Left lung (tissue), 10 donors: ENCODE results near the gene TXNDC17. TPM values are rescaled to one million over a fixed set of nuclear protein-coding genes. Genes with fewer than 3 reads are reported as not detected.

Source experiments
- ATAC-seq: fragments of 200-7000 bp; cut with Tn5 transposase; one replicate; pipeline ENCODE4 v1.9.1; 2020; ENCODE audit warnings: moderate library complexity
- DNase-seq, 4 donors: peaks; one replicate each; pipeline ENCODE4 v3.0.0-alpha.2; 2013 to 2020
- H3K27ac ChIP-seq, 2 donors: fragments of 200-600 bp; sonication (generic) in 1 of 2; one replicate each; pipeline versions ENCODE4 v1.5.0 to v1.8.0; 2020 to 2021
- H3K27me3 ChIP-seq, 2 donors: fragments of 200-600 bp; sonication (generic) in 1 of 2; one replicate each; pipeline versions ENCODE4 v1.5.0 to v1.8.0; 2020 to 2021
- H3K36me3 ChIP-seq, 2 donors: fragments of 200-600 bp; sonication (generic) in 1 of 2; one replicate each; pipeline versions ENCODE4 v1.5.0 to v1.8.0; 2020 to 2021
- H3K4me1 ChIP-seq, 2 donors: fragments of 200-600 bp; one replicate each; pipeline ENCODE4 v1.8.0; 2021
- H3K4me3 ChIP-seq, 2 donors: fragments of 200-600 bp; sonication (generic) in 1 of 2; one replicate each; pipeline versions ENCODE4 v1.5.0 to v1.8.0; 2020 to 2021; ENCODE audit warnings: mild to moderate bottlenecking in 1 of 2
- H3K9me3 ChIP-seq, 2 donors: fragments of 200-600 bp; sonication (generic) in 1 of 2; one replicate each; pipeline versions ENCODE4 v1.5.0 to v1.8.0; 2020 to 2021
- intact Hi-C, 2 donors: fragments of 100-400 bp; cut with DNase I; formaldehyde crosslinking; loops; one replicate each; pipeline versions ENCODE4 v1.11.2 to v1.14.2; 2022
- polyA plus RNA-seq, 6 donors: library from polyadenylated mRNA; unstranded; fragments of 120-200 nt; gene quantifications; one replicate each; pipeline ENCODE4 v1.2.1, GENCODE V29; 2013; ENCODE audit not compliant: insufficient read length in 6 of 6
- total RNA-seq, 2 donors: library from RNA; stranded (reverse); fragmentation: NEBNext Ultra II Directional; extraction: Animal tissue kit (Norgen Biotek cat#: 25700); gene quantifications; one replicate each; pipeline ENCODE4 v1.2.1, GENCODE V29; 2021
- TF ChIP-seq, protein P1 (sequence below), 2 donors: fragments of 200-600 bp; sonication (generic) in 1 of 2; IDR thresholded peaks; one replicate each; pipeline versions ENCODE4 v1.5.0 to v1.8.0; 2021; ENCODE audit warnings: antibody characterized with exemption in 2 of 2
- donor health status: DM: no; HTN: yes; CAD: no.
- donor health status: DM: no; HTN: no; CAD: no.

The TXNDC17 gene
- total and polyA plus RNA-seq, 8 donors: 78.9 to 102 (median 91.2) TPM

GRCh38 chr17:6596081-6596480, 44.8 kb upstream of the TXNDC17 start:
- no peak for ATAC-seq
- intact Hi-C loops: no loop called here
- Histone ChIP-seq H3K4me3 (no peak overlapping the region), H3K27ac (no peak overlapping the region), H3K9me3 (no peaks in the 10 kb centered on the region), H3K27me3 (no peaks in the 10 kb centered on the region), H3K4me1 (peaks cover 25 to 33% of the 10 kb centered on the region in 2 donors), H3K36me3 (peaks cover 3 to 37% of the 10 kb centered on the region in 2 donors)
- DNase-seq: no peak
- TF ChIP-seq, protein P1, sequence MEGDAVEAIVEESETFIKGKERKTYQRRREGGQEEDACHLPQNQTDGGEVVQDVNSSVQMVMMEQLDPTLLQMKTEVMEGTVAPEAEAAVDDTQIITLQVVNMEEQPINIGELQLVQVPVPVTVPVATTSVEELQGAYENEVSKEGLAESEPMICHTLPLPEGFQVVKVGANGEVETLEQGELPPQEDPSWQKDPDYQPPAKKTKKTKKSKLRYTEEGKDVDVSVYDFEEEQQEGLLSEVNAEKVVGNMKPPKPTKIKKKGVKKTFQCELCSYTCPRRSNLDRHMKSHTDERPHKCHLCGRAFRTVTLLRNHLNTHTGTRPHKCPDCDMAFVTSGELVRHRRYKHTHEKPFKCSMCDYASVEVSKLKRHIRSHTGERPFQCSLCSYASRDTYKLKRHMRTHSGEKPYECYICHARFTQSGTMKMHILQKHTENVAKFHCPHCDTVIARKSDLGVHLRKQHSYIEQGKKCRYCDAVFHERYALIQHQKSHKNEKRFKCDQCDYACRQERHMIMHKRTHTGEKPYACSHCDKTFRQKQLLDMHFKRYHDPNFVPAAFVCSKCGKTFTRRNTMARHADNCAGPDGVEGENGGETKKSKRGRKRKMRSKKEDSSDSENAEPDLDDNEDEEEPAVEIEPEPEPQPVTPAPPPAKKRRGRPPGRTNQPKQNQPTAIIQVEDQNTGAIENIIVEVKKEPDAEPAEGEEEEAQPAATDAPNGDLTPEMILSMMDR (IDR thresholded peaks at IDR 0.05): no peak

- H3K27me3 ChIP-seq: no peaks in the 10 kb centered on the region
- peaks cover 3 to 35% of the 10 kb centered on the region in 2 donors for H3K36me3 ChIP-seq
- peaks cover 23 to 29% of the 10 kb centered on the region in 2 donors for H3K4me1 ChIP-seq
- TF ChIP-seq, protein P1 (IDR thresholded peaks at IDR 0.05): no peak
- ATAC-seq (no peak), DNase-seq (no peak)
- H3K4me3 ChIP-seq: no peak overlapping the region
- intact Hi-C loops: no loop called here
- H3K9me3 ChIP-seq: no peaks in the 10 kb centered on the region
- H3K27ac ChIP-seq: no peak overlapping the region
These were observed 44.3 kb upstream of the TXNDC17 start for GRCh38 chr17:6596511-6596910.

GRCh38 chr17:6596941-6597340, 43.9 kb upstream of the TXNDC17 start:
- no peak for DNase-seq
- H3K27ac ChIP-seq: peak overlapping the region in 1 of 2 donors; percentile 2

GRCh38 chr17:6597727-6598126, 43.1 kb upstream of the TXNDC17 start:
- no peaks in the 10 kb centered on the region for H3K9me3 ChIP-seq
- no peak overlapping the region for H3K4me3 ChIP-seq
- H3K36me3 ChIP-seq: peaks cover 3 to 40% of the 10 kb centered on the region in 2 donors
- TF ChIP-seq, protein P1 (IDR thresholded peaks at IDR 0.05): no peak
- peaks cover 22 to 29% of the 10 kb centered on the region in 2 donors for H3K4me1 ChIP-seq
- H3K27me3 ChIP-seq: no peaks in the 10 kb centered on the region
- intact Hi-C loops: no loop called here
- ATAC-seq (no peak), DNase-seq (no peak)
- peak overlapping the region; percentile 34 to 83 for H3K27ac ChIP-seq

More at GRCh38 chr17:6596941-6597340, 43.9 kb upstream of the TXNDC17 start:
- peaks cover 22 to 29% of the 10 kb centered on the region in 2 donors for H3K4me1 ChIP-seq
- peak; percentile 45 for ATAC-seq
- H3K27me3 ChIP-seq: no peaks in the 10 kb centered on the region
- peaks cover 3 to 32% of the 10 kb centered on the region in 2 donors for H3K36me3 ChIP-seq
- H3K9me3 ChIP-seq: no peaks in the 10 kb centered on the region
- intact Hi-C loops: no loop called here
- H3K4me3 ChIP-seq: no peak overlapping the region
- TF ChIP-seq, protein P1 (IDR thresholded peaks at IDR 0.05): no peak

DNA sequence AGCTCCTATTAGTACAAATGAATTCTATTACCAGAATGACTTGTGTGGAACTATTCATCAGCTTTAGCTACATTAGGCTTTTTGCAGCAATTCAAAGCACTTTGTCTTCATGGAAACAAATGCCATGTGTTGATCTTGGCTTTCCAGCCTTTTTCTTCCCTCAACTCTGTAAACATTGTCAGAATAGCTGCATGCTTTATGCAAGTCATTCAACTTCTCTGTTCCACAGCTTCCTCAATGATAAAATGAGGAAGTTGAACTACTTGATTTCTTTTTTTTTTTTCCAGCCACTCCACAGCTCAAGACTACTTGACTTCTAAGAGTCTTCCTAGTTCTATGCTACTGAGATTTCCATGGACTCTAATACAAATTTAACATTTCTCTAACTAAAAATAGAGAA, 41.5 kb upstream of the TXNDC17 start:
- peaks cover 2 to 25% of the 10 kb centered on the region in 2 donors for H3K36me3 ChIP-seq
- TF ChIP-seq, protein P1 (IDR thresholded peaks at IDR 0.05): no peak
- no peaks in the 10 kb centered on the region for H3K27me3 ChIP-seq
- no peaks in the 10 kb centered on the region for H3K9me3 ChIP-seq
- H3K27ac ChIP-seq: peak overlapping the region; percentile 34 to 83
- H3K4me3 ChIP-seq: no peak overlapping the region
- peaks cover 28 to 29% of the 10 kb centered on the region in 2 donors for H3K4me1 ChIP-seq
- peak; percentile 87 for ATAC-seq
- DNase-seq: peak in 2 of 4 donors; percentile 37 to 65
- intact Hi-C loops: no loop called here
